HepG2 (cell line): ENCODE results near the gene TET3. TPM values are rescaled to one million over a fixed set of nuclear protein-coding genes. Genes with fewer than 3 reads are reported as not detected.

Source experiments
- FOXO1 ChIP-seq: sonication (generic); formaldehyde crosslinking; IDR thresholded peaks from 2 replicates; pipeline ENCODE4 v1.4.0; 2020; ENCODE audit warnings: missing genetic modification reagents
- RBM39 ChIP-seq: fragments of 200-400 bp; formaldehyde crosslinking; IDR thresholded peaks from one replicate; pipeline ENCODE4 v1.6.1; 2018; ENCODE audit warnings: antibody characterized with exemption, mild to moderate bottlenecking, low read depth, low read length; ENCODE audit not compliant: poor library complexity, severe bottlenecking
- SOX6 ChIP-seq, 2 experiments: fragments of 450-650 bp in 1 of 2; sonication (generic) in 1 of 2; formaldehyde crosslinking in 1 of 2; IDR thresholded peaks; 2 replicates each; pipeline versions ENCODE4 v1.4.0 to v1.6.1; 2017 to 2020; ENCODE audit warnings: antibody characterized with exemption in 1 of 2, mild to moderate bottlenecking in 1 of 2, missing genetic modification reagents in 1 of 2
- ZNF160 ChIP-seq: sonication (generic); formaldehyde crosslinking; IDR thresholded peaks from 2 replicates; pipeline ENCODE4 v1.8.0; 2022; ENCODE audit warnings: mild to moderate bottlenecking, inconsistent platforms, missing genetic modification reagents
- ZNF672 ChIP-seq: sonication (generic); formaldehyde crosslinking; IDR thresholded peaks from 2 replicates; pipeline ENCODE4 v1.8.1; 2022; ENCODE audit warnings: missing genetic modification reagents
- polyA plus RNA-seq, 8 experiments: library from polyadenylated mRNA; depleted of rRNA in 3 of 8; stranded (reverse) in 7 of 8; unstranded in 1 of 8; fragments of >200 nt; fragmentation: Illumina TruSeq in 4 of 8; extraction: Trizol in 4 of 8; gene quantifications; 2 replicates each; pipeline versions ENCODE4 v1.2.1 to v1.2.3, GENCODE V29; 2011 to 2016; ENCODE audit warnings: low read depth in 4 of 8, missing spikeins in 1 of 8, mixed read lengths in 1 of 8; ENCODE audit not compliant: insufficient read depth in 1 of 8
- total RNA-seq, 5 experiments: library from RNA; depleted of rRNA; stranded (reverse); fragments of >200 nt; fragmentation: Illumina TruSeq; extraction: Trizol; gene quantifications; 2 replicates each; pipeline ENCODE4 v1.2.3, GENCODE V29; 2016; ENCODE audit warnings: low read depth in 1 of 5
- TF ChIP-seq, protein P1 (sequence below): sonication (generic); formaldehyde crosslinking; IDR thresholded peaks from 2 replicates; pipeline ENCODE4 v1.9.0; 2021; ENCODE audit warnings: mild to moderate bottlenecking, missing genetic modification reagents
- TF ChIP-seq, protein P2 (sequence below): sonication (generic); formaldehyde crosslinking; IDR thresholded peaks from 2 replicates; pipeline ENCODE4 v1.5.0; 2020; ENCODE audit warnings: missing genetic modification reagents, mild to moderate bottlenecking, borderline replicate concordance
- TF ChIP-seq, protein P3 (sequence below), 2 experiments: fragments of 450-650 bp in 1 of 2; sonication (generic) in 1 of 2; formaldehyde crosslinking; IDR thresholded peaks; 2 replicates each; pipeline versions ENCODE4 v1.5.0 to v1.8.0; 2020 to 2022; ENCODE audit warnings: mild to moderate bottlenecking in 1 of 2, missing genetic modification reagents in 1 of 2

The TET3 gene
- total and polyA plus RNA-seq, 2 of the 13 experiments (the other 11 are each of a cell fraction or from before 2014, with no cell fraction given), result 4.3 to 6.8 TPM

DNA sequence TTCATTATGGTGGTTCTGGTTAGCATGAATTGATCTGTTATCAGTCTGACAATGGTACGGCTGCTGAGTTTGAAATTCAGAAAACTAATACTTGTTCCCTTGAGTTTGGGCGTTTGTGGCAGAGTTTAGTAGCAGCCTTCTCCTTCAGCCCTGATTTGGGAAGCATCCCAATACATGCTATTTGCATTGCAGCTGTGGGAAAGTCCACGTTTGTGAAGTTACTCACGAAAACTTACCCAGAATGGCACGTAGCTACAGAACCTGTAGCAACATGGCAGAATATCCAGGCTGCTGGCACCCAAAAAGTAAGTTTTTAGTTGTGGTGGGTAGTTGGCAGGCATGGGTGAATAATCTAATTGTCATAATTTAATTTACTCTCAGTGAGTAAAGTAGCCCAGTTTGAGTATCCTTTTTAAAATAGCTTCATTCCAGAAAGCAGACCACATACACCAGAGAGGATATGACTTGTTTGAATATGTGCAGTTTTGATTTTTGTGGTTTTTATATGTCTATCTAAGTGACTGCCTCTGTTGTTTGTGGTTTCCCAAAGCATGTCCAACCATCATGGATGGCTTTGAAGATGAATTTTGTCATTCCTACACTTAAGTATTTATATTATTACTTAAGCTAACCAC, 45.9 kb upstream of the TET3 start (continued):
- TF ChIP-seq, protein P1, sequence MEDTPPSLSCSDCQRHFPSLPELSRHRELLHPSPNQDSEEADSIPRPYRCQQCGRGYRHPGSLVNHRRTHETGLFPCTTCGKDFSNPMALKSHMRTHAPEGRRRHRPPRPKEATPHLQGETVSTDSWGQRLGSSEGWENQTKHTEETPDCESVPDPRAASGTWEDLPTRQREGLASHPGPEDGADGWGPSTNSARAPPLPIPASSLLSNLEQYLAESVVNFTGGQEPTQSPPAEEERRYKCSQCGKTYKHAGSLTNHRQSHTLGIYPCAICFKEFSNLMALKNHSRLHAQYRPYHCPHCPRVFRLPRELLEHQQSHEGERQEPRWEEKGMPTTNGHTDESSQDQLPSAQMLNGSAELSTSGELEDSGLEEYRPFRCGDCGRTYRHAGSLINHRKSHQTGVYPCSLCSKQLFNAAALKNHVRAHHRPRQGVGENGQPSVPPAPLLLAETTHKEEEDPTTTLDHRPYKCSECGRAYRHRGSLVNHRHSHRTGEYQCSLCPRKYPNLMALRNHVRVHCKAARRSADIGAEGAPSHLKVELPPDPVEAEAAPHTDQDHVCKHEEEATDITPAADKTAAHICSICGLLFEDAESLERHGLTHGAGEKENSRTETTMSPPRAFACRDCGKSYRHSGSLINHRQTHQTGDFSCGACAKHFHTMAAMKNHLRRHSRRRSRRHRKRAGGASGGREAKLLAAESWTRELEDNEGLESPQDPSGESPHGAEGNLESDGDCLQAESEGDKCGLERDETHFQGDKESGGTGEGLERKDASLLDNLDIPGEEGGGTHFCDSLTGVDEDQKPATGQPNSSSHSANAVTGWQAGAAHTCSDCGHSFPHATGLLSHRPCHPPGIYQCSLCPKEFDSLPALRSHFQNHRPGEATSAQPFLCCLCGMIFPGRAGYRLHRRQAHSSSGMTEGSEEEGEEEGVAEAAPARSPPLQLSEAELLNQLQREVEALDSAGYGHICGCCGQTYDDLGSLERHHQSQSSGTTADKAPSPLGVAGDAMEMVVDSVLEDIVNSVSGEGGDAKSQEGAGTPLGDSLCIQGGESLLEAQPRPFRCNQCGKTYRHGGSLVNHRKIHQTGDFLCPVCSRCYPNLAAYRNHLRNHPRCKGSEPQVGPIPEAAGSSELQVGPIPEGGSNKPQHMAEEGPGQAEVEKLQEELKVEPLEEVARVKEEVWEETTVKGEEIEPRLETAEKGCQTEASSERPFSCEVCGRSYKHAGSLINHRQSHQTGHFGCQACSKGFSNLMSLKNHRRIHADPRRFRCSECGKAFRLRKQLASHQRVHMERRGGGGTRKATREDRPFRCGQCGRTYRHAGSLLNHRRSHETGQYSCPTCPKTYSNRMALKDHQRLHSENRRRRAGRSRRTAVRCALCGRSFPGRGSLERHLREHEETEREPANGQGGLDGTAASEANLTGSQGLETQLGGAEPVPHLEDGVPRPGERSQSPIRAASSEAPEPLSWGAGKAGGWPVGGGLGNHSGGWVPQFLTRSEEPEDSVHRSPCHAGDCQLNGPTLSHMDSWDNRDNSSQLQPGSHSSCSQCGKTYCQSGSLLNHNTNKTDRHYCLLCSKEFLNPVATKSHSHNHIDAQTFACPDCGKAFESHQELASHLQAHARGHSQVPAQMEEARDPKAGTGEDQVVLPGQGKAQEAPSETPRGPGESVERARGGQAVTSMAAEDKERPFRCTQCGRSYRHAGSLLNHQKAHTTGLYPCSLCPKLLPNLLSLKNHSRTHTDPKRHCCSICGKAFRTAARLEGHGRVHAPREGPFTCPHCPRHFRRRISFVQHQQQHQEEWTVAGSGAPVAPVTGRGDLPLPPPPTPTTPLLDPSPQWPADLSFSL (CRISPR knock-in tag), result no peak
- TF ChIP-seq FOXO1 (CRISPR knock-in tag), result no peak
- no peak for TF ChIP-seq ZNF672 (CRISPR knock-in tag)
- no peak for TF ChIP-seq ZNF160 (CRISPR knock-in tag)
- TF ChIP-seq, protein P2, sequence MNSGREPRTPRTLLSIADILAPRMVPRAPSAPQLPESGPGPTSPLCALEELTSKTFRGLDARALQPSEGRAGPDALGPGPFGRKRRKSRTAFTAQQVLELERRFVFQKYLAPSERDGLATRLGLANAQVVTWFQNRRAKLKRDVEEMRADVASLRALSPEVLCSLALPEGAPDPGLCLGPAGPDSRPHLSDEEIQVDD (CRISPR knock-in tag), result no peak
- TF ChIP-seq, protein P3, sequence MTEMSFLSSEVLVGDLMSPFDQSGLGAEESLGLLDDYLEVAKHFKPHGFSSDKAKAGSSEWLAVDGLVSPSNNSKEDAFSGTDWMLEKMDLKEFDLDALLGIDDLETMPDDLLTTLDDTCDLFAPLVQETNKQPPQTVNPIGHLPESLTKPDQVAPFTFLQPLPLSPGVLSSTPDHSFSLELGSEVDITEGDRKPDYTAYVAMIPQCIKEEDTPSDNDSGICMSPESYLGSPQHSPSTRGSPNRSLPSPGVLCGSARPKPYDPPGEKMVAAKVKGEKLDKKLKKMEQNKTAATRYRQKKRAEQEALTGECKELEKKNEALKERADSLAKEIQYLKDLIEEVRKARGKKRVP (CRISPR knock-in tag; IDR thresholded peaks at IDR 0.05), result no peak
- no peak for TF ChIP-seq SOX6 (IDR thresholded peaks at IDR 0.05)
- TF ChIP-seq SOX6 (CRISPR knock-in tag; IDR thresholded peaks at IDR 0.05), result no peak
- TF ChIP-seq RBM39, result no peak
